LHCN-M2 (cell line): Measurements from ENCODE around the gene TNFSF11. TPM values are rescaled to one million over a fixed set of nuclear protein-coding genes. Genes with fewer than 3 reads are reported as not detected.
"Not testable (repeated sequence)": the region's sequence is repeated elsewhere in the genome, so short reads cannot be mapped to it uniquely, and the experiment has no call there.

Source experiments
- DNase-seq: peaks from one replicate; pipeline ENCODE4 v3.0.0-alpha.2; 2012; ENCODE audit warnings: low read depth
- total RNA-seq: library from RNA; depleted of rRNA; stranded (reverse); fragments of >200 nt; gene quantifications from 2 replicates; pipeline ENCODE4 v1.2.3, GENCODE V29; 2014

The TNFSF11 gene
- total RNA-seq, 1 experiment from 2014 or later = not detected

- not testable (repeated sequence) for DNase-seq
These were observed 13.6 kb upstream of the TNFSF11 start for GRCh38 chr13:42560320-42560719.

GRCh38 chr13:42561752-42562467, 12.0 kb upstream of the TNFSF11 start:
- DNase-seq = peak; percentile 22

- DNase-seq = no peak
These were observed 6.0 kb upstream of the TNFSF11 start for GRCh38 chr13:42567906-42568305.

- no peak for DNase-seq
These were observed 4.2 kb upstream of the TNFSF11 start for GRCh38 chr13:42569576-42570344.

GRCh38 chr13:42571895-42572294, 2.1 kb upstream of the TNFSF11 start:
- DNase-seq = no peak

GRCh38 chr13:42574435-42575311, 721 bp downstream of the TNFSF11 start:
- DNase-seq = no peak

- DNase-seq = no peak
These were observed 2.0 kb downstream of the TNFSF11 start for GRCh38 chr13:42575938-42576337.

- DNase-seq = no peak
These were observed 3.6 kb downstream of the TNFSF11 start for GRCh38 chr13:42577538-42577937.

GRCh38 chr13:42580644-42581043, 6.7 kb downstream of the TNFSF11 start:
- DNase-seq = no peak

- DNase-seq = no peak
These were observed 7.5 kb downstream of the TNFSF11 start for GRCh38 chr13:42581427-42581826.

- no peak for DNase-seq
These were observed 17.6 kb downstream of the TNFSF11 start for GRCh38 chr13:42591602-42592001.

- no peak for DNase-seq
These were observed 19.3 kb downstream of the TNFSF11 start for GRCh38 chr13:42592915-42593900.

GRCh38 chr13:42594481-42595252, 20.7 kb downstream of the TNFSF11 start:
- peak; percentile 70 for DNase-seq

- DNase-seq = no peak
These were observed 21.3 kb downstream of the TNFSF11 start for GRCh38 chr13:42595253-42595571.

- DNase-seq = no peak
These were observed 23.6 kb downstream of the TNFSF11 start for GRCh38 chr13:42597505-42597904.

- no peak for DNase-seq
These were observed 27.0 kb downstream of the TNFSF11 start for GRCh38 chr13:42600943-42601342.

- DNase-seq = no peak
These were observed 29.0 kb downstream of the TNFSF11 start for GRCh38 chr13:42602906-42603305.

- DNase-seq = no peak
These were observed 29.6 kb downstream of the TNFSF11 start for GRCh38 chr13:42603571-42603970.

GRCh38 chr13:42607546-42607945, 33.6 kb downstream of the TNFSF11 start:
- no peak for DNase-seq

- no peak for DNase-seq
These were observed 36.7 kb downstream of the TNFSF11 start for GRCh38 chr13:42610649-42611048.
